NCI-H82 treated with DMSO at 0.1 percent for 48 hours (cell line): ENCODE data around the gene SLC16A6.
"Not testable (repeated sequence)": the region's sequence is repeated elsewhere in the genome, so short reads cannot be mapped to it uniquely, and the experiment has no call there.

ENCODE experiments used
- DNase-seq: peaks from one replicate; lab custom pipeline; 2025; ENCODE audit not compliant: unreplicated experiment; lab: John Stamatoyannopoulos, UW

The SLC16A6 gene

DNA sequence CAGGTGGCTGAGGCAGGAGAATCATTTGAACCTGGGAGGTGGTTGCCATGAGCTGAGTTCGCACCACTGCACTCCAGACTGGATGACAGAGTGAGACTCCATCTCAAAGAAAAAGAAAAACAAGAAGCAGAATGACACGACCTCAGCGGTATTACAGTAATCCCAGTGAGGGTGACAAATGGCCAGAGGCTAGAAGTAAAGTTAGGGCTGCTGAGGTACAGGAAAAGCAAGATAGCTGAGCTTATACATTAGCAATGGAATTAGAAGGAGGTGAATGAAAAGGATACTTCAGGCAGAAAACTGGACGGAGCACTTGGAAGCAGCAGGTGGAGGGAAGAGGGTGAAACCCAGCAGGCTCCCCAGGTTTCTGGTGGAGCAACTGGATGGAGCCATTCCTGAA is 69.1 kb downstream of the SLC16A6 start:
- DNase-seq = no peak

DNA sequence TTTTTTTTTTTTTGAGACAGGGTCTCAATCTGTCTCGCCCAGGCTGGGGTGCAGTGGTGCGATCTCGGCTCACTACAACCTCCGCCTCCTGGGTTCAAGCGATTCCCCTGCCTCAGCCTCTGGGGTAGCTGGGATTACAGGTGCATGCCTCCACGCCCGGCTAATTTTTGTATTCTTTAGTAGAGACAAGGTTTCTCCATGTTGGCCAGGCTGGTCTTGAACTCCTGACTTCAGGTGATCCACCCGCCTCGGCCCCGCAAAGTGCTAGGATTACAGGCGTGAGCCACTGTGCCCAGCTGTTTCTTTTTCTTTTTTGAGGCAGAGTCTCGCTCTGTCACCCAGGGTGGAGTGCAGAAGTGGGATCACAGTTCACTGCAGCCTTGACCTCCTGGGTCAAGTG is 70.1 kb downstream of the SLC16A6 start:
- not testable (repeated sequence) for DNase-seq

DNA sequence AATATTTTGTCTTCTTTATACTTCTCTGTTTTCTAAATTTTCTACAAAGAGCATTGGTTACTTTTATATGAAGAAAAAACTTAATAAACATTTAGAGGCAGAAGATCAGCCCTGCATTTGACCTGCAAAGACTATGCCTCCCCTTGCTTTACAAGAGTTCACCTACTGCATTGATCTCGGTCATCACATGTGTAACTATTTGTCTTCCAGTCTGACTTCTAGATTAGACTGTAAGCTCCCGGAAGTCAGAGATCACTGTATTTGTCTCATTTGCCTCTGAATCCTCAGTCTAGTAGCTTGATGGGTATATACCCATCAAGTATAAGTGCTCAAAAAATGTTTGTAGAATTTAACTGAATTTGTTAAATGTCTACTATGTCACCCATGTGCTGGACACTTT is 70.7 kb downstream of the SLC16A6 start:
- not testable (repeated sequence) for DNase-seq

DNA sequence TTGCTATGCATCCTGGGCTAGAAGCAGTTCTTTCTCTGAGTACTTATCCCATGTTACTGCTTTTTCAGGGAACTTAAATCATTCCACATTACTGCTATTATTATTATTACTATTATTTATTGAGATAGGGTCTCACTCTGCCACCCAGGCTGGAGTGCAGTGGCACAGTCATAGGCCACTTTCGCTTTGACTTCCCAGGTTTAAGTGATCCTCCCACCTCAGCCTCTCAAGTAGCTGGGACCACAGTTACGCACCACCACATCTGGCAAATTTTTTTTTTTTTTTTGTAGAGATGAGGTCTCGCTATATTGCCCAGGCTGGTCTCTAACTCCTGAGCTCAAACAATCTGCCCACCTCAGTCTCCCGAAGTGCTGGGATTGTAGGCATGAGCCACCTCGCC is 71.5 kb downstream of the SLC16A6 start:
- DNase-seq = not testable (repeated sequence)
